ENCODE results near the gene ROM1.

The ROM1 gene

DNA sequence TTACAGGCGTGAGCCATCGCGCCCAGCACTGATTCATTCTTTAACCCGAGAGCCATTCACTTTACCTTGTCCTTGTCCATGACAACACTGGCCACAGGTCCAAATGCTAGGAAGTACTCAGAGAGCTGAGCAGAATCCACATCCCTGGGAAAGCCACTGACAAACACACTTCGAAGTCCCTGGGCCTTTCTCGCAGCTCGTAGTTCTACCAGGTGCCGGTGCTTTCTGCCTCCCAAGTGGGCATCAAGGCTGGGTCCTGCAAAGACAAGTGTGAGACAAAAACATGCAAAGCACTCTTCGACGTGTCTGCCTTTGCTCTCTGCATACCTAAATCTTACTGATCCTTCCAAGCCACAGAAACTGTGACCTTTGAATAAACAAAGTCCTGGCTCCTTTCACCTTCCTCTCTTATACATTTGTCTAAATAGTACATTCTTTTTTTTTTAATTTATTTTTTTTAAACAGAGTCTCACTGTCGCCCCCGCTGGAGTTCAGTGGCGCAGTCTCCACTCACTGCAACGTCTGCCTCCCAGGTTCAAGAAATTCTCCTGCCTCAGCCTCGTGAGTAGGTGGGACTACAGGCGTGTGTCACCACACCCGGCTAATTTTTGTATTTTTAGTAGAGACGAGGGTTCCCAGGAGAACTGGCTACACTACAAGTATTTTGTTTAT lies 24.0 kb upstream of the ROM1 start:
- no peak for DNase-seq

DNA sequence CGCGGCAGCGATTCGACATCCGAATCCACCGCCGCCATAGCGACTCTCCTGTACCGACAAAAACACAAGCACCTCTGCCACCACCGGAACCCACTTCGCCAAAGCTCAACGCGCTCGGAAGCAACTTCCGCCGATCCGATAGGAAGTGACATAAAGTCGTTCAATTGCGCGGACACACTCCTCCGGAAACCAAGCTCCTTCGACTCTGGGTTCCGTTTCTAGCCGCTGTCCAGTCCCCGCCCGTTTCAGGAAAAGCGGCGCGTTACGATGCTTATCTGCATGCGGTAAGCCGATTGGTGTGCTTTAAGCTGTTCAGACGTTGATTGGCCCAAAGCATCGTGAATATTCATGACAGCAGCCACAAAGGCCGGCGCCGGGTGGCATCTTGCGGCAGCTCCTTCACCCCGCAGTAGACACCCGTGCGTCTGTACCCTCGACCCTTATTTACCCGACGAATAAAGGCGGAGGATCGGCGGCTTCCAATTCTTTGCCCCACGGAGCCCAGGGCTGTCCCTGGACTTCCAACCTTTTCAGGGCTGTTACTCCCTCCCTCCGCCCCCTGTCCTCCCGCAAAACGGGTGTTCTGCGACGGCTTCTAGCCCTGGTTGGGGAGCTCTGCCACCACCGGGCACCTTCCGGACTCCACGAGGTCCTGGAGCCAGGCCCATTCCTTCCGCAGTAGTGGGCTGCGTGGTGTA lies 21.5 kb upstream of the ROM1 start, which contains the start of gene TUT1:
Gene TUT1 (minus strand): TSS at position 76 of the 698 bp plus-strand sequence. CDS start 38 bp downstream, at position 38.
- no peak for DNase-seq

DNA sequence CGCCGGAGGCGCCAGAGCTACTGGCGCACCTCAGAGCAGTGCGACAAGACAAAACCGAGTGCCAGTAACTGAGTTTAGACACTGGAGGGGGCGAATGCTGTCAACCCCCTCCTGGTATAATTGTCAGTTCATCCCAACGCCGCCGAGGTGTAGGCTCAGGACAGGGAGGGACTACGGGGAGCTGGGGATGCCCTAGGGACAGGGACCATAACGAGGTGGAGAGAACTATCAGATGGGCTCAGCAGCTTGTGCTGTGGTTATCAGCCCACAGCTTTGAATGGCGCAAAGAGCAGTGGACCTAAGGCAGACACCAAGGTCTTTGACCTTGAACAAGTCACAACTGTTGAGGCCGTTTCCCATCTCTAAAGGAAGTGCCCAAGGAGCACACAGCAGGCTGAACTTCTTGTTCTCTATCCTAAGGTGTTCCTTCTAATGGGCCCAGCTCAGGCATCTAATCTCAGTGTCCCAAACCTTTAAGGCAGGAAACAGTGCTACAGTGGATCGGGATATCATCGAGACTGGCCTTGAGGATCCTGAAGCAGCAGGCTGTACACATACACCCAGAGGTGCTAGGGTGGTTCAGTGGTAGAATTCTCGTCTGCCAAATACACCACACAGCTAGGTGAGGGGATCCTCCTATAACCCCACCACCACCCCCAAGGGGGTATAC lies 20.8 kb upstream of the ROM1 start:
- DNase-seq: no peak

DNA sequence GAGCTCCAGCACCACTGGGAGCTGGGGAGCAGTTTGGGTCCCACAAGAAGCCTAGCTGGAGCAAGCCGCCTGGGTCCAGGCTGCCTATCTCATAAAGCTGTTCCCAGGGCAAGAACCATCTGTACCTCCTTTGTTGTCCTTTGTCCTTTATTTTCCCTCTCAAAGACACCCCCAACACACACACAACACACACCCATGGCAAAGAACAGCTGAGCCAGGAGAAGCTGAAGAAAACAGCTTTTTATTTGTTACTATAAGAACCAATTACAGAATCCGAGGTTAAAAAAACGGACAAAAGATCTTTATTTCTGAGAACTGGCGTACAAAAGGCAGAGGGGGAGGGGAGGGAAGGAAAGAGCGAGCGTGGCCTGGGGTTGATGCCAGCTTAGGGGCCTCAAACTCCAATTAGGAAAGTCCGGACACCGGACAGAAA lies 20.1 kb upstream of the ROM1 start:
- no peak for DNase-seq

DNA sequence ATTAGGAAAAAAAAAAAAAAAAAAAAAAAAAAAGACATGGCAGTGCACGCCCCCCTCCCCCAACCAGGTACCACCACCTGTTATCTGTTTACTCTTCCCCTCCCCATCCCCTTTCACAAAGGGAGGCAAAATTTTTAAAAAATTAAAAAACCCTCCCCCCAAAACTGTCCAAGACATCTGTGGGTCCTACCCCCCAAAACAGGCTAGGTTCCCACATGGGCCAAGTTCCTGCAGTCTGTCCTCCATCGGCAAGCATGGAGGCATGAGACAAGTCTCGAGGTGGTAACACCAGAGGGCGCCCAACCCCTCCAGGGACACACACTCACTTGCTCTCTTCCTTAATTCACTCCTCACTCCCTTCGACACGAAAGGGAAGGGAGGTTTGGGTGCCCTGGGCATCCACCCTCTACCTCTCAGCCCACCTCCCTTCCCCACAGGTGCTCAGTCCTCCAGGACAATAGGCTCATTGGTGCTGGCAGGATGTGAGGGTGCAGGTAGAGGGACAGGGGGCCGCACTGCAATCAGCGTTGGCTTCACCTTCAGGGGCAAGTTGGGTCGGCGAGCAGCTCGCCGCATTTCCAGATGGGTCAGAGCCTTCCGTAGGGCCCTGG lies 19.5 kb upstream of the ROM1 start:
- DNase-seq: no peak

DNA sequence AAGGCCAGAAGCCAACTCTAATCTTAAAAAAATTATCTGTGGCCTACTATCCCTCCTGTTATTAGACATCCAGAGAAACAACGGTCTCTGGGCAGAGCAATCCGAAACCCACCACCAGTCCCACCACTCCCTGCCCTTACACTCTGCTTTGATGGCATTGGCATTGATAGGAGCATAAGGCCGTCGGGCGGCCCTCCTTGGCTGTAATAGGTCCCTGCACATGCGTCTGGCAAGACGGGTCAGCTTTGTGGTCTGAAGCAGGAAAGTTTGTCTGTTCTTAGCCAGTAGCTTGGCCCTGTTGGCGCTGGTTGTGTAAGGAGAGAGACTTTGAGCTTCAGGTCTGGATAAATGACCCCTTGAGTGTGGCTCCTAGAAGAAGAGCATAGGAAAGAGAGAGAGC lies 17.9 kb upstream of the ROM1 start:
- DNase-seq: no peak

DNA sequence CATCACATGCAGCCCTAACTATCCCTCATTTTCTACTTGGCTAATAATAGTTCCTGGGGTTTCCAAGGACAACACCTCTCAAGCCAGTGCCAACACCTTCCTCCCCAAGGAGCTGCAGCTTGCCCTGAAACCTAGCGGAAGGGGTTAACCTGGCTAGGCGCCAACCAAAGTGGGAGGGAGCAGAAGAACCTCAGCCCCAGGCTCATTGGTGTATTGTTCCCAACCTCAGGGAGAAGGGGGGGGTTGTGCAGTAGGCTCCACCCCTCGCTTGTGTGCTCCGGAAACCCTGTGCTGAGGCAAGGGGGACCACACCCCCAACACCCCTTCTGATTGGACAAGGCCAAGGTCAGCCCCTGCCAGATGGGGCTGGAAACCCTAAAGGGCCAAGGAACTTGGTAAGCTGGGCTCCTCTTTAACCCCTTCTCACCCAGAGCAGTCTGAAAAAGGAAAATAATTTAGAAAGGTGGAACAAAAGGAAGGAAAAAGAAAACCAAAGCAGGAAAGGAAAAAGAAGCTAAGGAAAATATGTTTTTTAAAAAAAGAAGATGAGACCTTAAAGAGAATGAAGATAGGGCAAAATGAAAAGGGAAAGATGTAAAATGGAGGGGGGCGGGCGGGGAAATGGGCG lies 13.9 kb upstream of the ROM1 start:
- DNase-seq: no peak

DNA sequence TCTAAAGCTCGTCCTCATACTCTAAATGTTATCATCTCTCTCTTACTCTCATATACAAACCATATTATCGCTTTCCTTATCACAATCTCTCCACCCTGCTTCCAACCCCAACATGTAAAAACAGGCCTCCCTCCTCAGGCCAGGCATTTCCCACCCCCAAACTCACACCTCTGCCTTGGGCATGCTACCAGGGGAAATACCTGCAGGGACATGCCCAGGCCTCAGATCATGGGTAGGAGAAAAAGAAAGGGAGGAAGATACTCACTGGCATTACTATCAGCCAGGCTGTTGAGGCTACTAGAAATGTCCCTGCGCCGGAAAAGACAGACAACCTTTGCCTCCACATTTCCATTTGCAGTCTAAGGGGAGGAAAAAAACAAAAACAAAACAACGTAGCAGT lies 13.2 kb upstream of the ROM1 start:
- no peak for DNase-seq

DNA sequence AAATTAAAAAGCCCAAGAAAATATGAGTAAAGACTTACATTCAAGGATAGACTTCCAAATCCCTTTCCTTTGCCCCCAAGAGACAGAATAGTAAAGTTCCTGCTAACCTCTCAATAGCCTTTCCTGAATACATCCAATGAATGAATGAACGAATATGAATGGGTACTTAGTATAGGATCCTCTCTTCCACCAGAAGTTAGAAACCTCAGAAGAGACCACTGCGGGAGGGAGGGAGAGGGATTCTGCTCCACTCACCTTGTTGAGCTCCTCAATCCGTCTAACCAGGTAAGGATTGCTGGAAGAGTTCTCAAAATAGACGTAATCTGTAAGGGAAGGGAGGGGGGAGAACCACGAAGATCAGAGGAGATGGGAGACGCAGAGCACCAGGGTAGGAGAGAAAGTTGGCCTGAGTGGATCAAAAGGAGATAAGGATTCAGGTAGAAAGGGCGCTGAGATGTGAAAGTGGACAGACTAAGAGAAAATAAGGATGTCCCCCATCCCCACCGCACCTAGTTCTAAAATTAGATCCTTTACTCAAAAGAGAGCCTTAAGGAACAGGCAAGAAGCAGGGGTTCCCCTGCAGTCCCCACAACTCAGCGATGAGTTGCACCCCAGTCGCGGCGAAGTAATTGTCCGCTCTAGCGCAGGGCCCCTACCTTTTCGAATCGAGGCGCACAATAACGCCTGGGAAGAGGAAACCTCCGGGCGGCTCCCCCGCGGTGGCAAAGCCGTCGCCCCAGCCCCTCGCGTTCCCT lies 12.5 kb upstream of the ROM1 start:
- DNase-seq: no peak

DNA sequence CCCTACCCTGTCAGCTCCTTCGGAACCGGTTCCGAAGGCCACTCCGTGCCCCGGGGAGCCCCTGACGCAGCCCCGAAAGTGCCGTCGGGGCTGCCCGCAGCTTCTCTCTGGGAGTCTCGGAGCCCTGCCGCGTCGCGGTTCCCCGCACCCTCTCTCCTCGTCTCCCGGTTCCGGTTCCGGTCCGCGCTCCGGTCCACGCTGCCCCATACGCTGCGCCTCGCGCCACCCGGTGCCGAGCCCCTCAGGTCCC lies 12.0 kb upstream of the ROM1 start:
- DNase-seq: no peak

DNA sequence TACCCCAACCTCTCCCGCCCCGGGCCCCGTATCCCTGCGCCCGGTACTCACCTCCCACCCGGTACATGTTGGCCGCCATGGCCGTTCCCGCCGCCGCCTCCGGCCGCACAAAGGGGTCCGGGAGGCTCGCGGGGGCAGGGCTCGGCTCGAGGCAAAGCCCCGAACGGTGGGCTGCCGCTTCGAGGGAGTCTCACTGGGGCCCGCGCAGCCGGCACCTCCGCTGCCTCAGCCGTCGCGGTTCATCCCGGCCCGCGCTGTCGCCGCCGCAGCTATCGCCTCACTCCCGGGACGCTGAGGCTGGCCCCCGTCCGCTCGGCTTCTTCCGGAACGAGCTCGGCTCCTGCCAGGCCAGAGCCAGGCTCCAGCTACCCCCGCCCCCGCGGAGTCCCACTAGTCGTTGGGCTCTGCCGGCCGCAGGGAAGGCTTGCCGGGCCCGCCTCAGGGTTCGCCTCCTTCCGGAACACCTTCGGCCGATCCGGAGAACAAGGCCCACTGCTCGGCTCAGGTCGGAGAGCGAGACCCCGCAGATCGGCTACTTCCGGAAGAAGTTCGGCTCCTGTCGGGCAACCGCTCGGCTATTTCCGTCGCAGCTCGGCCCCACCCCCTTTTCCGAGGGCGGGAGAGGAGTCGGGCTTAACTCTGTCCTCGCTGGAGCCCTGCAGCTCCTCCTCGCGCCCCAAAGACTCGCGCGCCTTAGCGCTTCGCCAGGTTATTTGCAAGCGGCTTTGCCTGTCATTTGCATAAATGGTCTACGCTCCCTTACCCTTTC lies 11.5 kb upstream of the ROM1 start, which contains the start of gene MTA2:
Gene MTA2 (minus strand): TSS at position 494 of the 769 bp plus-strand sequence. CDS start 415 bp downstream, at position 79.
- DNase-seq: peak; percentile 76

DNA sequence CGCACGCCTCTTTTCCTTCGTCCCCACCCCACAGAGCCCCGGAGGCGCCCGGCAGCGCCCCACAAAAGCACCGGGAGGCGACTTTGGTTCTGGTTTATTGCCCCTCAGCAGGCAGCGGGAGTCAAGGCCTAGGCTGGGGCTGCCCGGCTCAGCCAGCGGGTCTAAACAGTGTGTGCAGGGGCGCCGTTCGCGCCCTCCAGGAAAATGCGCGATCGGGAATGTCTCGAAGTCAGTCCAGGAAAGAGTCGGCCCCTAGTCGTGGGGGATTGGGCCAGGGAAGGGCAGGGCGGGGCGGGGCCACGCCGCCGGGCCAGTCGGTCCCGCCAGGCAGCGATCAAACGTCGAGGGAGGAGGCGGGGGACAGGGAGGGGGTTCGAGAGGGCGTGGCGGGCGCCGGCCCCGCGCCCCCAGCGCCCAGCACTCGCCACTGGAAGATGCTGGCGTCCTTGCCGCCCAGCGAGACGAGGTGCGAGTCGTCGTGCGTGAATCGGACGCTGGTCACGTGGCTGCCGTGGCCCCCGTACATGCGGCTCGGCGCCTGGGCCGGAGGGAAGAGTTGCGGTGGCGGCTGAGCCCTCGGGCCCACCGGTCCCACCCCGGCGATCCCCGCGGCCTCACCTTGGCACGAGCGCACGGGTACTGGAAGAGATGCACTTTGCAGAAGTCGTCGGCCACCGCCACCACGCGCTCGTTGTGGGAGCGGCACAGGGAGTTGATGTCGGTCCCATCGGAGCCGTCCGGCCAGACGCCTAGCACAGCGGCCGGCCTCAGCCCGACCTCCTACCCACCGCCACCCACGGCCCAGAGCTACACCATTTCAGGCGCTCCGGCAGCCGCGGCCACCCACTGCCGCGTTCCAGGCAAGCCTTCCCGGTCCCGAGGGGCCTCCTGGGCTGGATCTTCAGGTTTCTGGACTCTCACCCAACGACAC lies 10.7 kb upstream of the ROM1 start:
- no peak for DNase-seq

DNA sequence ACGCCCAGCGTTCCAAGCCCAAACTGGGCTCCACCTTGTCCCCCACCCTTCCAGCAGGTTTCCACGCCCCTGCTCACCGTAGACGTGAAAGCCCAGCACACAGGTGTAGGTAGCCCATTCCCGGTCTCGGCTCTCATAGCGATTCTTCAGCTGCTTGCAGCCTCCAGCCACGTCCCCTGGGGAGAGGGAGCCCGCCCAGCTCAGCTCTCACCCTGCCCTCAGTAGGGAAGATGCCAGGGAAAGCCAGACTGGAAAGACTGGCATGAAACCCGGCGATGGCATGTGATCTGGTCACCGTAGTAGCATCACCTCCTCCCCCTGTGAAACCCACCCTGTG lies 10.0 kb upstream of the ROM1 start:
- DNase-seq: no peak

DNA sequence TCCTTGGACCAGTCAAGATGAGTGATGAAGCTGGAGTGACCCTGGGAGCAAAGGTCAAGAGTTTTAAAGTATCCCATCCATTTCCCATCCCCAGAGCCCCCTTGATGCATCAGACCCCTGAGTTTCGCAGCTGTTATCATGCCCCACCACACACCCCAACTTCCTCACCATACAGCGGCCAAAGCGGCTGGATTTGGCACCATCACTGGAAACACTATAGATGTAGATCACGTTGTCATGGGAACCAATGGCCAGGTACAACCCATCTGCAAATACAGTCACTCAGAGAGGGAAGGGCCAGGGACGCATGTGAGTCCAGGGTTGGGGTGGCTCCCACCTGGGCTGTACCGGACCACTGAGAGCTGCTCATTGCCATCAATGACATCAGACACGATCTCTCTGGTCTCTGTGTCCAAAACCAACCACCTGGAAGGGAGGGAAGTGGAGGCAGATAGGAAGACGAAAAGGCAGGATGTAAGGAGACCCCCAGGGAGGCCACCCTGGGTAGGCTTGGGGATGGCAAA lies 9.2 kb upstream of the ROM1 start:
- no peak for DNase-seq

DNA sequence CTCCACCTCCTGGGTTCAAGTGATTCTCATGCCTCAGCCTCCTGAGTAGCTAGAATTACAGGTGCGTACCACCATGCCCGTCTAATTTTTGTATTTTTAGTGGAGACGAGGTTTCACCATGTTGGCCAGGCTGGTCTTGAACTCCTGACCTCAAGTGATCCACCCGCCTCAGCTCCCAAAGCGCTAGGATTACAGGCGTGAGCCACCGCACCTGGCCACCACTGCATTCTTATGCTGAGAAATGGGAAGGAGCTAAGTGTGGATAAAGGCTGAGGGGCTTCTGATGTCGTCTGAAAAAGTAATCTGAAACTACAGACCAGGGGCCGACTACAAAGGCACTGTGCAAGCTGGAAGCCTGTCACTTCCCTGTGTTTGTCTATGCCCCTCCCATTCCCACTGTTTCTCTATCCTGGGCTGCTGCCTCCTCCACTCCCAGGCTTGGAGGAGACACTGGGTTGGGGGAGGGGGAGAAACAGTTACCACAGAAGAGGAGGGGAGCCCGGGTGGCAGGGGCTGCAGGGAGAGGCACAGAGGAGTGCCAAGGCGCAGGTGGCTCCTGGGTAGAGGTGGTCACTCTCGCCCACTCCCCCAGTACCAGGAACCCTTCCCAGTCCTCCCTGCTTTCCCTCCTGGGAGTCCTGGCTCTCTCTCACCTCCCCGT lies 8.5 kb upstream of the ROM1 start:
- no peak for DNase-seq

DNA sequence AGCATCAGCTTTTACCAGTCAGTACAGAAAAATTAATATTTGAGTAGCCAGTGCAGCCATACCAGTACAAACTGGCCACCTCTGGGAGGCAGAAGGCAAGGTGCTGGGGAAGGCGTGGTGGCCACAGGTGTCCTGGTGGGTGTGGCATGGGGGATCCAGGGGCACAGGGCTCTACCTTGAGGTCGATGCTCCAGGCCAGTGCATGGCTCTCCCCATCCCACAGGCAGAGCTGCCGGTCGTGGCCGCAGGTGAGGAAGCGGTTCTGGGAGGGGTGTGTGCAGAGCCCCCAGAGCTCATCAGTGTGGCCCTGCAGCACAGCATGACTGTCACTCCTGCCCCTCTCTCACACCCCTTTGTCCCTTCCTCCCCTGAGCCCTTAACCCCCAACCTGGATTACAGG lies 7.6 kb upstream of the ROM1 start:
- no peak for DNase-seq

DNA sequence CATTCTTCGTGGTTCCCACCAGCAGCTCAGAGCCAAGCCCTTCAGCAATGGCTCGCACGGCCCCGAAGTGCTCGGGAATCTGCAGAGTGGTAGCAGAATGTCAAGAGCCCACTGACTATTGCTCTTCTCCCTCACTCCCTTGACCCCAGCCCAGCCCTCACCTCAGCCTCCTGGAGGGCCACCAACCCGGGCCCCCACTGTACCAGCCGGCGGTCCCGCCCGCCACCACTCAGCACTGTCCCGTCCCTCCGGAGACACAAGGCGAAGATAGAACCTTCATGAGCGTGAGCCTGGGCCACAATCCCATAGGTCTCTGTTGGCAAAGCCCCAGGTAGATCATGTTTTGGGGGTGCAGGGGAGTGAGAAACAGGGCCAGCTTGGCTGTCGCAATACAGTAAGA lies 7.2 kb upstream of the ROM1 start:
- no peak for DNase-seq

DNA sequence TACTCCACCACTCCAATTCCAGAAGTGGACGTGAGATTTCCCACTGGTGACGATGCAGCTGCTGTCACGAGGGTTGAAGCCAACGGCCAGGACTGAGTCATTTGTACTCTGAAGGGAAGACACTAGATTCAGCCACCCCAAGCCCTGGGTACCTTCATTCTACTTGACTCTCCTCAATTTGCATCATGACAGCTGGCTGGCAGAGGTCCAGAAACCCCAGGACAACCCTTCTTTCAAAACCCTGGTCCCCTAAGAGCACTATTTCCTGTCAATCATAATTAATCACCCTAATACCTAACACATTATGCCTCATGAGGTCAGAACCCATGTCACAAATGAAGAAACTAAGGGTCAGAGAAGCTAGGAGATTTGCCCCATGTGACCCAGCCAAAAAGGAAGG lies 5.3 kb upstream of the ROM1 start:
- no peak for DNase-seq

DNA sequence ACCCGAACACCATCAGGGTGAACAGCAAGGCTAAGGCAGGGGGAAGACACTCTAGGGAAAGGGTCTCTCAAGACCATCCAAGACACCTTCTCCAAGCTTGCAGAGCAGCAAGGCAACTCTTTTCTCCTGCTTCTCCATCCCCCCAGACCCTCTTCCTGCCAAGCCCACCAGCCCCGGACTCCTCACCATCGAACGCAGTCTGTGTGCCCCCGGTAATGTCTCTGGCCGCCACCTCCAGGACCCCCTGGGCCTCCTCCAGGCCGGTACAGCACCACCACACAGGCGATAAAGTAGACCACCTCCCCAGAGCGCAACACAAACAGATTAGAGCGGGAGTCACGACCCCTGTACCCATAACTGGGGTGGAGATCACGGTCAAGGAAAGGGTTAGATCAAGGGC lies 4.3 kb upstream of the ROM1 start:
- DNase-seq: no peak

DNA sequence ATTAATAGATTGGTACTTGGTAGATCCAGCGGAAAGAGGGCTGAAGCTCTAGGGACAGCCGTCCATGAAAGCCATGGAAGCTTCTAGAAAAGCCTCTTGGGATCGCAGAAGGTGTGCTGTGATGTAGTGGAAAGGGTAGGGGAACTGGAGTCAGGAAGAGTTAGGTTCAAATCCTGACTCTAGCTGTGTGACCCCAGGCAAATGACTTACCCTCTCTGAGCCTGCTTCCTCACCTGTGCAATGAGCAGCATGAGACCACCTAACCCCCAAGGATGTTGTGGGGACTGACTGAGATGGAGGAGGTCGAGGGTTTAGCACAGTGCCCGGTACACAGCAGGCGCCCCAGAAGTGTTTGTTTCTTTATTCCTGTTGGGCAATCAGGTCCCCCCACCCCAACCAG lies 2.7 kb upstream of the ROM1 start:
- DNase-seq: no peak

Data from cortex of kidney (tissue), 1 donor.